ENCODE results near the gene IQCK. TPM values are rescaled to one million over a fixed set of nuclear protein-coding genes. Genes with fewer than 3 reads are reported as not detected.

Gene IQCK
- polyA plus RNA-seq, 2 of the 4 experiments (the other 2 are of a cell fraction), result 10.3 to 15.6 TPM

DNA sequence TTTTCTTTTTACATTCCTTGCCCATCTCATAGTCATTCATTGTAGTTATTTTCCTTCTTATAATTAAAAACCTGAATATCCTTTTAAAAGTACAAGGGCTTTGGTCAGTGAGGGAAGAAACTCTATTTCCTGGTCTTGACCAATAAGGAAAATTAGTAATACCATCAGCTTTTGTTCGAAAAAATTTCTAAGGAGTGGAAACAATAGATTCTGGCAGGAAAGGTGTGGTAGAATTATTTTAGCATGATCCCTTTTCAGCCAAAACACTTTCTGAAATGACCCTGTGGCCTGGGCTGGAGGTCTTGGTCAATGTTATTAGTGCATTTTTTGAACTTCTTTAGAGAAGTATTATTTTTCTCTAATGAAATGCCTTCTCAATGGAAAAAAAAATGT lies 36.6 kb downstream of the IQCK start:
- CTCF ChIA-PET, result interaction anchor here (1.2 to 1.7 kb wide), 2 partner anchors 11 to 153 kb away, joined by 3 read pairs; no protein-coding TSS in a partner anchor
- H3K9me3 ChIP-seq, result no peaks in the 10 kb centered on the region
- 11% methylated on average over 1 of the region's 1 CpG for WGBS (ENCODE audit: missing lambda C conversion rate)
- DNase-seq (ENCODE audit: low read depth in 1 of 2, low spot score in 1 of 2), result no peak
- no peak for ATAC-seq
- POLR2A ChIA-PET, result no interaction called here
- peak overlapping the region; percentile 48; a peak in 3 of 6 replicates for H3K27ac ChIP-seq
- peaks cover 31% of the 10 kb centered on the region for H3K4me1 ChIP-seq
- FAIRE-seq, result no peak
- no peak for TF ChIP-seq NR3C1 (IDR thresholded peaks at IDR 0.05)
- TF ChIP-seq EP300 (IDR thresholded peaks at IDR 0.05), result no peak
- TF ChIP-seq ZC3H11A (IDR thresholded peaks at IDR 0.05), result no peak
- no peak for TF ChIP-seq GATA3 (IDR thresholded peaks at IDR 0.05; ENCODE audit: borderline replicate concordance)
- no peak for TF ChIP-seq ESRRA (IDR thresholded peaks at IDR 0.05; ENCODE audit: borderline replicate concordance, low read length)
- TF ChIP-seq RARB (CRISPR knock-in tag; IDR thresholded peaks at IDR 0.05), result no peak
- no peak for TF ChIP-seq MAFK (IDR thresholded peaks at IDR 0.05; ENCODE audit: partially characterized antibody)
- no peak for TF ChIP-seq SMC3 (IDR thresholded peaks at IDR 0.05)
- TF ChIP-seq, protein P1, sequence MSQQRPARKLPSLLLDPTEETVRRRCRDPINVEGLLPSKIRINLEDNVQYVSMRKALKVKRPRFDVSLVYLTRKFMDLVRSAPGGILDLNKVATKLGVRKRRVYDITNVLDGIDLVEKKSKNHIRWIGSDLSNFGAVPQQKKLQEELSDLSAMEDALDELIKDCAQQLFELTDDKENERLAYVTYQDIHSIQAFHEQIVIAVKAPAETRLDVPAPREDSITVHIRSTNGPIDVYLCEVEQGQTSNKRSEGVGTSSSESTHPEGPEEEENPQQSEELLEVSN (IDR thresholded peaks at IDR 0.05; ENCODE audit: borderline replicate concordance, low read depth), result no peak
- no peak for TF ChIP-seq RAD21 (conservative IDR thresholded peaks at IDR 0.05 in 1 of 2, IDR thresholded peaks at IDR 0.05 in 1 of 2)
- TF ChIP-seq FOSL2 (IDR thresholded peaks at IDR 0.05), result no peak
- TF ChIP-seq FOSL2 (CRISPR knock-in tag; IDR thresholded peaks at IDR 0.05), result no peak
- peak overlapping the region; percentile 62 for H3K4me2 ChIP-seq
- no peak overlapping the region for H3K4me3 ChIP-seq

DNA sequence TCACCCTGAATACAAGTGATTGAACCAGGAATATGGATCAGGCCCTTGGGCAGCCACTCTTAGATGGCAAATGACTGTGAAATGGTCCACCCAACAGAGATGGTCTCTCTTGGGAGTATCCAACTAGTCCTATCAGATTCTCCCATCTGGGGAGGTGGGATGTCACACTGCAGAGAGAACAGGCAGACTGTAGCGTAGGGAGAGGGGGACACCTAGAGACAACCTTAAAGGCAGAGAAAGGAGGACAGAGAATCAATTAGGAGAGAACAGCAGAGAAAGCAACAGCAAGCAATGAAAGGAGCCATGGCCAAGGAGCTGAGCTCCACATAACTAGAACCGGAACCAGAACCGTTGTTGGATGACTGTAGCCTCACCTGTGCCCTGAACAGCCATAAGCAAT lies 37.2 kb downstream of the IQCK start:
- no peak for DNase-seq (ENCODE audit: low read depth in 1 of 2, low spot score in 1 of 2)
- no peak overlapping the region; the same call in 2 of the 3 replicates for H3K4me2 ChIP-seq
- no peak for ATAC-seq
- 94% methylated on average over 3 of the region's 3 CpGs for WGBS (ENCODE audit: missing lambda C conversion rate)
- no peak for TF ChIP-seq HDAC2 (IDR thresholded peaks at IDR 0.05)
- no peak for TF ChIP-seq JUN (IDR thresholded peaks at IDR 0.05)
- no peaks in the 10 kb centered on the region for H3K9me3 ChIP-seq
- POLR2A ChIA-PET, result no interaction called here
- no peak for FAIRE-seq
- CTCF ChIA-PET, result interaction anchor here (1.0 to 1.7 kb wide), 3 partner anchors 23 to 154 kb away, joined by 3 to 4 read pairs (median 3); no protein-coding TSS in a partner anchor
- peak overlapping the region; percentile 48; a peak in 2 of 6 replicates for H3K27ac ChIP-seq
- no peak overlapping the region for H3K4me3 ChIP-seq
- H3K4me1 ChIP-seq, result peaks cover 31% of the 10 kb centered on the region

DNA sequence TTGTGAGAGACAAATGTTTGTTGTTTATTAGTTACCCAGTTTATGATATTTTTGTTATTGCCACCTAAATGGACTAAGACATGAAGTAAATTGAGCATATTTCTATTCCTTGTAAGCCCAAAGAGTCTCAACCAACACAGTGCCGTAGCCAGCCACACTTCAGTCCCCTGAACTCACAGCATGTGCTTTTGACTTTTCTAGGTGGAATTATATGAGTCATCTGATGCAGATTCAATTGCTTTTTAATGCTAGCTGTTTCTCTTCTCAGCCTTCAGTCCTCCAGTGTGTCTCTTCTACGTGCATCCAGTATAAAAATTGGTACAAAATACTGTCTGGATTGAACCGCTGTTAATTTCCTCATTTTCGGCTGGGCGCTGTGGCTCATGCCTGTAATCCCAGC lies 39.0 kb downstream of the IQCK start:
- H3K4me2 ChIP-seq, result no peak overlapping the region
- CTCF ChIA-PET, result no interaction called here
- ATAC-seq, result no peak
- no peak overlapping the region for H3K4me3 ChIP-seq
- no peak for DNase-seq (ENCODE audit: low read depth in 1 of 2, low spot score in 1 of 2)
- POLR2A ChIA-PET, result no interaction called here
- no peaks in the 10 kb centered on the region for H3K9me3 ChIP-seq
- H3K27ac ChIP-seq, result no peak overlapping the region
- WGBS (ENCODE audit: missing lambda C conversion rate), result 90% methylated on average over 5 of the region's 5 CpGs
- H3K4me1 ChIP-seq, result peaks cover 27% of the 10 kb centered on the region
- no peak for FAIRE-seq
- TF ChIP-seq HEYL (CRISPR knock-in tag; IDR thresholded peaks at IDR 0.05) (no peak), KDM5A (IDR thresholded peaks at IDR 0.05) (no peak), RFX5 (IDR thresholded peaks at IDR 0.05) (no peak), MAZ (IDR thresholded peaks at IDR 0.05; ENCODE audit: borderline replicate concordance, low read depth, low read length) (no peak), KDM1A (IDR thresholded peaks at IDR 0.05; ENCODE audit: low read depth) (no peak), RARB (CRISPR knock-in tag; IDR thresholded peaks at IDR 0.05) (no peak), RAD21 (conservative IDR thresholded peaks at IDR 0.05 in 1 of 2, IDR thresholded peaks at IDR 0.05 in 1 of 2) (no peak), FOSB (CRISPR knock-in tag; IDR thresholded peaks at IDR 0.05) (no peak), ZSCAN20 (CRISPR knock-in tag; IDR thresholded peaks at IDR 0.05) (no peak), HDAC2 (IDR thresholded peaks at IDR 0.05) (no peak), JUN (IDR thresholded peaks at IDR 0.05) (no peak), FOXS1 (CRISPR knock-in tag; IDR thresholded peaks at IDR 0.05) (no peak), CHD4 (IDR thresholded peaks at IDR 0.05; ENCODE audit: borderline replicate concordance) (no peak), HOXB13 (CRISPR knock-in tag; IDR thresholded peaks at IDR 0.05; ENCODE audit: low read depth) (no peak), EHMT2 (IDR thresholded peaks at IDR 0.05; ENCODE audit: low read depth) (no peak), ZC3H11A (IDR thresholded peaks at IDR 0.05) (no peak)
- TF ChIP-seq, protein P2, sequence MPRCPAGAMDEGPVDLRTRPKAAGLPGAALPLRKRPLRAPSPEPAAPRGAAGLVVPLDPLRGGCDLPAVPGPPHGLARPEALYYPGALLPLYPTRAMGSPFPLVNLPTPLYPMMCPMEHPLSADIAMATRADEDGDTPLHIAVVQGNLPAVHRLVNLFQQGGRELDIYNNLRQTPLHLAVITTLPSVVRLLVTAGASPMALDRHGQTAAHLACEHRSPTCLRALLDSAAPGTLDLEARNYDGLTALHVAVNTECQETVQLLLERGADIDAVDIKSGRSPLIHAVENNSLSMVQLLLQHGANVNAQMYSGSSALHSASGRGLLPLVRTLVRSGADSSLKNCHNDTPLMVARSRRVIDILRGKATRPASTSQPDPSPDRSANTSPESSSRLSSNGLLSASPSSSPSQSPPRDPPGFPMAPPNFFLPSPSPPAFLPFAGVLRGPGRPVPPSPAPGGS (IDR thresholded peaks at IDR 0.05), result no peak
- TF ChIP-seq, protein P3, sequence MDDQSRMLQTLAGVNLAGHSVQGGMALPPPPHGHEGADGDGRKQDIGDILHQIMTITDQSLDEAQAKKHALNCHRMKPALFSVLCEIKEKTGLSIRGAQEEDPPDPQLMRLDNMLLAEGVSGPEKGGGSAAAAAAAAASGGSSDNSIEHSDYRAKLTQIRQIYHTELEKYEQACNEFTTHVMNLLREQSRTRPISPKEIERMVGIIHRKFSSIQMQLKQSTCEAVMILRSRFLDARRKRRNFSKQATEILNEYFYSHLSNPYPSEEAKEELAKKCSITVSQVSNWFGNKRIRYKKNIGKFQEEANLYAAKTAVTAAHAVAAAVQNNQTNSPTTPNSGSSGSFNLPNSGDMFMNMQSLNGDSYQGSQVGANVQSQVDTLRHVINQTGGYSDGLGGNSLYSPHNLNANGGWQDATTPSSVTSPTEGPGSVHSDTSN (IDR thresholded peaks at IDR 0.05), result no peak
- TF ChIP-seq, protein P4, sequence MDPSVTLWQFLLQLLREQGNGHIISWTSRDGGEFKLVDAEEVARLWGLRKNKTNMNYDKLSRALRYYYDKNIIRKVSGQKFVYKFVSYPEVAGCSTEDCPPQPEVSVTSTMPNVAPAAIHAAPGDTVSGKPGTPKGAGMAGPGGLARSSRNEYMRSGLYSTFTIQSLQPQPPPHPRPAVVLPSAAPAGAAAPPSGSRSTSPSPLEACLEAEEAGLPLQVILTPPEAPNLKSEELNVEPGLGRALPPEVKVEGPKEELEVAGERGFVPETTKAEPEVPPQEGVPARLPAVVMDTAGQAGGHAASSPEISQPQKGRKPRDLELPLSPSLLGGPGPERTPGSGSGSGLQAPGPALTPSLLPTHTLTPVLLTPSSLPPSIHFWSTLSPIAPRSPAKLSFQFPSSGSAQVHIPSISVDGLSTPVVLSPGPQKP (IDR thresholded peaks at IDR 0.05; ENCODE audit: low read depth, low read length), result no peak
- TF ChIP-seq, protein P5, sequence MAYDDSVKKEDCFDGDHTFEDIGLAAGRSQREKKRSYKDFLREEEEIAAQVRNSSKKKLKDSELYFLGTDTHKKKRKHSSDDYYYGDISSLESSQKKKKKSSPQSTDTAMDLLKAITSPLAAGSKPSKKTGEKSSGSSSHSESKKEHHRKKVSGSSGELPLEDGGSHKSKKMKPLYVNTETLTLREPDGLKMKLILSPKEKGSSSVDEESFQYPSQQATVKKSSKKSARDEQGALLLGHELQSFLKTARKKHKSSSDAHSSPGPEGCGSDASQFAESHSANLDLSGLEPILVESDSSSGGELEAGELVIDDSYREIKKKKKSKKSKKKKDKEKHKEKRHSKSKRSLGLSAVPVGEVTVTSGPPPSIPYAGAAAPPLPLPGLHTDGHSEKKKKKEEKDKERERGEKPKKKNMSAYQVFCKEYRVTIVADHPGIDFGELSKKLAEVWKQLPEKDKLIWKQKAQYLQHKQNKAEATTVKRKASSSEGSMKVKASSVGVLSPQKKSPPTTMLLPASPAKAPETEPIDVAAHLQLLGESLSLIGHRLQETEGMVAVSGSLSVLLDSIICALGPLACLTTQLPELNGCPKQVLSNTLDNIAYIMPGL (CRISPR knock-in tag; IDR thresholded peaks at IDR 0.05; ENCODE audit: borderline replicate concordance), result no peak

Data from A549 (cell line).